Stimulated activated CD8-positive, alpha-beta memory T cell treated with anti-CD3 and anti-CD28 coated beads, Interleukin-4, amount 100 ng/mL, for 48 hours (primary cell): ENCODE measurements around the gene GUK1.

ENCODE experiments used
- DNase-seq: peaks from one replicate; pipeline ENCODE4 v3.0.0-alpha.2; 2020

The GUK1 gene

GRCh38 chr1:228150461-228151179 lies 10.5 kb downstream of the GUK1 start:
- DNase-seq, result no peak

GRCh38 chr1:228151180-228151925 lies 11.3 kb downstream of the GUK1 start:
- DNase-seq, result no peak

DNA sequence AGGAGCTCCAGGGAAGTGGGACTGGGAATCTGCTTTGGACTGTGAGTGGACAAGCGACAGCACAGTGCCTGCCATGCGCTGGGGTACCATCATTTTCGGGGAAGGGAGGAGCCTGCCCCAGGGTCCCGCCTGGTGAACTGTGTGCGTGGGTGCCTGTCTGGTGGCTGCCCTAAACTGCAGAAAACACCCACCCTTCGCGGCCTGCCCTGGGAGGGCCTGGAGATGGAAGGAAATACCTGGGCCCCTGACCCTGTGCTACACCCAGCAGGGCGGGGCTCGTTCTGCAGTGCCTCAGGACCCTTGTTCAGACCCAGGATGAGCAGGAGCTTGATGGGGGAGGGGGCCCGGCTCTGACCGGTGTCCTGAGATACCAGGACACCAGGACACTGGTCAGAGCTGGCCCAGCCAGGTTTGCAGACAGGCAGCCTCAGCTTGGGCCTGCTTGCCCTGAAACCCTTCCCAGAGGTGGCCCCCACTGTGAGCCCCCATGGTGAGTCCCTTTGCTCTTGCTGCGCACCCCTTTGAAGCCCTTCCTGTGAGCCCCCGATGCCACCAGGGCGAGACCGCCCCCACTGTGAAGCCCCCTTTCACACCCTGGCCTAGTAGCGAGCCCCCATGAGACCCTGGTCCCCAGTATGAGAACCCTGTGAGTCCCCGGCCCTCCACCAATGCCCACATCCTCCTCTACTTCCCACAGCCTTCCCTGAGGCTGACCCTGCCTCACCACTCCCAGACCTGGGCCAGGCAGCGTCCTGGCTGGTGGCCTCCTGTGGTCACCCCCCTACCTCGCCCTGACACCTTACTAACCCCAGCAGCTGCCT lies 12.2 kb downstream of the GUK1 start:
- DNase-seq, result no peak

GRCh38 chr1:228152918-228153258 lies 12.8 kb downstream of the GUK1 start:
- DNase-seq, result no peak

DNA sequence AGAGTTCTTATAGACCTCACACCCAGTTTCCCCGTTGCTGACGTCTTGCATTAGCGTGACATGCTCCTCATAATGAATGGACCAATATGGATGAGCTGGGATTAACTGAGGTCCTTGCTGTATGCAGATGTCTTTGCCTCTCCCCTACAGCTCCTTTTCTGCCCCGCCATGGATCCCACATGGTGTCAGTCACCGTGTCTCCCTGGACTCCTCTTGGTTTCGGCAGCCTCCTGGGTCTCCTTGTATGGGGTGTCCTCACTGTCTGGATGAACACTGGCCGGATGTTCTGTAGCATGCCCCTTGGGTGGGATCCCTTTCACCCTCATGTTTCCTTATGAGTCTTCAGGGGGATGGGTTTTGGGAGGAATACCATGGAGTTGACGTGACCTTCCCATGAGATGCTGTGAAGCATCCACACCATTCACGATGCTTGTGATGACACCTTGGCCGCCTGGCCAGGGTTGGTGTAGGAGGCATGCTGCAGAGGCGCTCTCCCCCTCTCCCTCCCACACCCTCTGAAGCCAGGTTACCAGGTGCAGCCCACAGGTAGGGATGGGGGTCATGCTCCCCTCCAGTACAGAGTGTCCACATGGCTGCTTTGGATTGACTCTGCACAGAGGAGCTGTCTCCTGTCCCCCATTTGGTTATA lies 14.1 kb downstream of the GUK1 start:
- no peak for DNase-seq

- peak; percentile 58 for DNase-seq
Observed at GRCh38 chr1:228154670-228155571, 14.8 kb downstream of the GUK1 start.

GRCh38 chr1:228155596-228156514 lies 15.8 kb downstream of the GUK1 start:
- DNase-seq, result no peak

DNA sequence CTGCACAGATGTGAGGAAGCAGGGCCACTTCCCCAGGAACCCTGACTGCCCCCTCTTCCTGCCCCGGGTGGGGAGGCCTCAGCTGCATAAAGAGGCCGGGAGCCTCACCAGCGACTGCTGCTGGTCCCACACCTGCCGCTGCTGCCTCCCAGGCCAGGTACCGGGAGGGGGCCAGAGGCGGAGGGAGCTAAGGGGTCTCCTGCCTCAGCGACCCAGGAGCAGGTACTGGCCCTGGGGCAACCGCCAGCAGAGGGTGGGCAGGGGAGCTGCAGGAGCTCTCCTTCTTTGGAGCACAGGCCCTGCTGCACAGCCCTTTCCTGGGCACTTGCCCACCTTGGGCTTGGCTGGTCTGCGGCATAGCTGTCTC lies 16.4 kb downstream of the GUK1 start:
- DNase-seq, result no peak

GRCh38 chr1:228156941-228157728 lies 17.1 kb downstream of the GUK1 start:
- DNase-seq, result peak; percentile 47

DNA sequence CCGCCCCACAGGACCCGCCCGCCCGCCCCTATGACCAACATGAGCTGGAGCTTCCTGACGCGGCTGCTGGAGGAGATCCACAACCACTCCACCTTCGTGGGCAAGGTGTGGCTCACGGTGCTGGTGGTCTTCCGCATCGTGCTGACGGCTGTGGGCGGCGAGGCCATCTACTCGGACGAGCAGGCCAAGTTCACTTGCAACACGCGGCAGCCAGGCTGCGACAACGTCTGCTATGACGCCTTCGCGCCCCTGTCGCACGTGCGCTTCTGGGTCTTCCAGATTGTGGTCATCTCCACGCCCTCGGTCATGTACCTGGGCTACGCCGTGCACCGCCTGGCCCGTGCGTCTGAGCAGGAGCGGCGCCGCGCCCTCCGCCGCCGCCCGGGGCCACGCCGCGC lies 17.6 kb downstream of the GUK1 start:
- no peak for DNase-seq

- no peak for DNase-seq
Observed at GRCh38 chr1:228158151-228159007, 18.3 kb downstream of the GUK1 start.

DNA sequence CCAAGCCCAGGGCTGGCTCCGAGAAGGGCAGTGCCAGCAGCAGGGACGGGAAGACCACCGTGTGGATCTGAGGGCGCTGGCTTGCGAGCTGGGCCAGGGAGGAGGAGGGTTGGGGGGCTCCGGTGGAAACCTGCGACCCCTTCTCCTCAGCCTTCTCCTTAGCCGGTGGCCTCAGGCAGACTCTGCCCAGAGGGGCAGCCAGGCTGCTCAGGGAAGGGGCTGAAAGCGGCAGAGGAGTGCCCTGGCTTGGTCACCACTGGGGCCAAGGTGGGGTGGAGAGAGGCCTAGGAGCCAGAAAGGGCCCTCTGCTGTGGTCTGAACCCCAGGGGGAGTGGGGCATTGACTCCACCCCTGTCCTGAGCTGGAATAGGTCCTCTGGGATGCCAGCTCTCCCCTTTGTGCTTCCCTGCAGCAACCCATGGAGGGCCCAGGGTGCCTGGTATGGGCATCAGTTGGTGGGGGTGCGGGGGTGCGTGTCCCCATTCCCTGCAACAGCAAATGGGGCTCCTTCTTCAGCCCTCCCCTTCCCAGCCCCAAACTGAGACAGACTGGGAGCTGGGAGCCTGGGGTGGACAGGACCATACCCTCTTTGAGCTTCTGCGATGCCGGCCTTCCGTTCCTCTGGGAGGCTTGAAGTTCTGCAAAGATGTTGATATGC lies 19.1 kb downstream of the GUK1 start:
- DNase-seq, result no peak

DNA sequence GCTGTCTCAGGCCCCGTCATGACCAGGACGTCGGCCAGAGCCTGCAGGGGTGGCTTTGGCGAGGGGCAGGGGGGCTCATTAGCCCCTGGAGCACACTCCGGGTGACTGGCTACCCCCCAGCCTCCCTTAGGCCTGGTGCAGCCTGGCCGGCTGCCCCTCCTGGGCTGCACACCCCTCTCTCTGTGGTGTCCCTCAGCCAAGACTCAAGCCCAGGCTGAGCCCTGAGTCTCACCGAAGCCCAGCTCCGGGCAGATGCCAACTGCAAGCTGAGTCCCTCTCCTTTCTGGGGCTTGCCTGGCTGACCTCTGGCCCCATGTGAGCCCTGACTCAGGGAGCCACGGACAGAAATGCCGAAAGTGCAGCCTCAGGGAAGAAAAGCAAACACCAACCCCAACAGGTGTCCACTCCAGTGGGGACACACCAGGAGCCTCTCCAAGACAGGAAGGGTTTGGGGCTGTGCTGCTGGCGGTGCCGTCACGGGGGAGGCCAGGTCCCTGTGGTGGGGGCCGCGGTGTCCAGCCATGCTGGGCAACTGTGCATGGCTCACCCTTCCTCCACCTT lies 20.2 kb downstream of the GUK1 start:
- DNase-seq, result no peak

GRCh38 chr1:228161362-228161761 lies 21.3 kb downstream of the GUK1 start:
- DNase-seq, result no peak

GRCh38 chr1:228161866-228162265 lies 21.8 kb downstream of the GUK1 start:
- DNase-seq, result no peak

- DNase-seq, result no peak
Observed at GRCh38 chr1:228162286-228163006, 22.4 kb downstream of the GUK1 start.

GRCh38 chr1:228163007-228163753 lies 23.1 kb downstream of the GUK1 start:
- DNase-seq, result no peak
